ENCODE data around the gene PDE4A.
A peak's percentile ranks its signal among the peaks of the same experiment; 100 is the strongest.
"Not testable (repeated sequence)": the region's sequence is repeated elsewhere in the genome, so short reads cannot be mapped to it uniquely, and the experiment has no call there.

Gene PDE4A

DNA sequence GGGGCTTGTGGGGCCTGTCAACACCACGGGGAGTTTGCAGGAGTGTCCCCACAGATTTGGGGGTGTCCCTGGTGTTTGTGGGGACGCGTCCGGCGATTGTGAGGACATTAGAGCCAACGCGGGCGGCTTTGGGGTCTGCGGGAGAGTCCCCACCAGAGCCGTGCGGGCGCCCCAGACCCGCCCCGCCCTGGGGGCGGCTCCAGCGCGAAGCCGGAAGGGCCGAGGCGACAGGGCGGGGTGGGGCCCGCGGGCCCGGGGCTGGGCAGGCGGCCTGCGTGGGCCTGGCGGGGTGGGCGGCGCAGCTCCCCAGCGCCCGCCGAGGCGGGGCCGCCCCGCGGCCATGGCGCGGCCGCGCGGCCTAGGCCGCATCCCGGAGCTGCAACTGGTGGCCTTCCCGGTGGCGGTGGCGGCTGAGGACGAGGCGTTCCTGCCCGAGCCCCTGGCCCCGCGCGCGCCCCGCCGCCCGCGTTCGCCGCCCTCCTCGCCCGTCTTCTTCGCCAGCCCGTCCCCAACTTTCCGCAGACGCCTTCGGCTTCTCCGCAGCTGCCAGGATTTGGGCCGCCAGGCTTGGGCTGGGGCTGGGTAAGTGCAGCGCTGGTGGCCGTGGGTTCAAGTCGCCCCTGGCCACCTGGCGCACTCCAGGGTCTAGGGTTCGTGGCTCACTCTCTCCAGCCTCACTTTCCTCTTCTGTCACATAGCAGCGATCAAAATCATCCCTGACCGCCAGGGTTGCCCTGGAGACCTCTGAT, 10.3 kb downstream of the PDE4A start:
- no peak for DNase-seq

DNA sequence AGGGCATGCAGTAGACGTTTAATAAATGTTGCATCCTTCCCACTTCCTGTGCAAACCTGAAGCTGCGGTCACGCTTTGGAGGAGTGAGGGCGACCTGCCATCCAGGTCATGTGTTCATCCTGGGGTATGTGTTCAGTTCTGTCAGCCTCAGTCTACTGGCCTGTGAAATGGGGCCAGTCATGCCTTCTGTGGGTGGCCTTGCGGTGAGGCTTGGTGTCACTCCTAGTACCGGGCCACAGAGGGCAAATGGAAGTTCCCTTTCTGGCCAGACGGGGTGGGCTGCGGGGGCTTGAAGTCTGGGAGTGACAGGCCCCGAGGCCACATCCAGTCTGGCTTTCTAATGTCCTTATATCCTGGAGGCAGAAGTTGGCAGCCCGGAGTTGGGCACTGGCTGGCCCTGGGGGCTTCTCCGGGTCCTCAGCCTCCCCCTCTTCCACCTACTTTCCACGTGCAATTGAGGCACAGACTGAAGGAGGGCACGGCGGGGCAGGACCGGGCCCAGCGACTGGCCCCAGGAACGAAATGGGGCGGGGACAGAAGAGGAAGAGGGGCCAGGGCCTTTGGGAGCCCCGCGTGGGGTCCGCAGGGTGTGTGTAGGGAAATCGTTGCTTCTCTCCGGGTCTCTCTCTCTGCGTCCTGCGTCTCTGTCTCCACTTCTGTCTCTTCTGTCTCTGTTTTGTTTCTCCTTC, 11.1 kb downstream of the PDE4A start:
- DNase-seq, result peak in 1 of 2 donors; percentile 37

DNA sequence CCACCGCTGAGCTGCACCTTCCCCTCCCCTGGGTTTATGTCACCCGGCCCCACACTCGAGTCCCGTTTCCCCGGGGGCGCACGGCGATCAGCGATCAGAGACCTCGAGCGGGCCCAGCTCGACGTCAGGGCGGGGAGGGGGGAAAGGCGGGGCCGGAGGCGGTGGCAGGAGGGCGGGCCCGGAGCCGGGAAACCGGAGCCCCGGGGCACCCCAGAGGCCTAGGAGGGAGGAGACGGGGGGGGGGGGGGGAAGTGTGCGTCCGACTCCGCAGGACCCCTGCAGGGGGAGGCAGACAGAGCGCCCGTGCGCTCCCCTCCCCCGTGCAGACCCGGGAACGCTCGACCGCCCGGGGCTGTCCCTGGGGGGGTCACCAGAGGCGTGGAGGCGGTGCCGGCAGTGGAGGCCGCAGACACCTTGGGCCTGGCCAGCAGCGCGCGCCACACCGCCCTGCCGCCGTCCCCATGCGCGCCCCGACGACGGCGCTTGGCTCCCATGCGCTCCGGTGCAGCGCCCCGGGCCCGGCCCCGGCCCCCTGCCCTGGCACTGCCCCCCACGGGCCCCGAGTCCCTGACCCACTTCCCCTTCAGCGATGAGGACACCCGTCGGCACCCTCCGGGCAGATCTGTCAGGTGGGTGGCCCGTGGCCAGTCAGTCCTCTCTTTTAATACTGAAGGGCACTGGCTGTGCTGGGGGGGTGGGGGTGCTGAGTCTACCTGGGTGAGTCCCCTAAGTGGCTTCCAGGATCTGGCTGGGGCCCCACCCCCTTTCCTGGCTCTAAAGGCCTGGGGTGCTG, 11.8 kb downstream of the PDE4A start:
- peak; percentile 61 for DNase-seq

DNA sequence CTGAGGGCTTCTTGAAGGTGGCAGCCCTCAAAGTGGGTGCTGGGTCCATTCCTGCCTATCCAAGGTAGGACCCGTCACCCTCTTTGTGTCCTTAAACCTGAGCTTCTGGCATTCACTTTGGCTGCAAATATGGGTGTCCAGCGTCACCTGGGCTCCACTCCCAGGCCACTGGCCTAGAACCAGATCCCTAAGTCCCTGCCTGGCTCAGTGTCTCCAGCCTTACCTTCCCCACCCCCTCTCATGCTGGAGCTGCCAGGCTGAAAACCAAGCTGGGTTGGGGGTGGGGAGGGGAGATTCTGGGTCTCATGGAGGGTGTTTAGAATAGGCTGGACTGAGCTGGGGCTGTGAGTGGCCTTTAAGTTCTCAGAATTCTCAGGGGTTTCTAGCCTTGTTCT, 12.4 kb downstream of the PDE4A start:
- DNase-seq, result no peak

DNA sequence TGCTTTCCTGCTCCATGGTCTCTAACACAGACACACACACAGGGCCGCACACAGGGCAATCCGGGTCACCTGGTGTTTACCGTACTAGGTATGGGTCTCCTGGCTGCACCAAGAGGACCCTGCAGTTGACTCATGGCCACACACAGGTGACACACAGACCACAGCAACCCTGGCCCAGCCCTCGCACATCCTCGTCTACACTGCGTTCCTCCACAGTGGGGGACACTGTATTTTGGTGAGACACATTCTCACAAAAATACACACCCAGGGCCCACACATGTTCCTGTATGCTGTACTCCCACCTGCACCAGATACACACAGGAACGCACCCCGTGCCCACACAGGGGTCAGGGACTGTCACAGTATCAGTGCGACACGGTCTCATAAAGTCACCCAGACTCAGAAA, 12.8 kb downstream of the PDE4A start:
- DNase-seq, result no peak

DNA sequence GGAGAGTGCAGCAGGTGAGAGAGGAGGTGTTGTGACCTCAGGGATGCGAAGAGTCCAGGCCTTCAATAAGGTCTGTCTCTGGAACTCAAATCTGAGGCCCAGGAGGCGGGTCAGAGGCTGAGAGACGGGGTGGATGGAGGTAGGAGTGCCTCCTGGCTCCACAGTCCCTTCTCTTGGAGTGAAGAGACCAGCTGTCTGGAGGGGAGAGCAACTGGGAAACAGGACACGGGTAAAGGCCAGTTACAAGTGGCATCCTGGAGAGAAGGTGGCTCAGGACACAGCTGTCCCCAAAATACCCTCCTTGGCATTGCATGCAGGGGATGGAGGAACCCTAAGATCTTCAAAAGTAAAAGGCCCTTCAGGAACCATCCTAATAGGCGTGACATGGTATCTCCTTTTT, 19.2 kb downstream of the PDE4A start:
- DNase-seq, result no peak

DNA sequence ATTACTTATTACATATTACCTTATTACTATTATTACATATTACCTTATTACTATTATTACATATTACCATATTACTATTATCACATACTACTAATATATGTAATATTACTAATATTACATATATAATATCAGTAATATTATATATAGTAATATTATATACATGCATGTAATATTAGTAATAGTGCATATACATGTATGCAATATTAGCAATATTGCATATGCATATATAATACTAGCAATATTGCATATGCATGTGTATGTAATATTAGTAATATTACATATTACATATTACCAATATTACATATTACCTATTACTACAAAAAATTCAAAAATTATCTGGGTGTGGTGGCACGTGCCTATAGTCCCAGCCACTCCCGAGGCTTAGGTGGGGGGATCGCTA, 22.4 kb downstream of the PDE4A start:
- no peak for DNase-seq

DNA sequence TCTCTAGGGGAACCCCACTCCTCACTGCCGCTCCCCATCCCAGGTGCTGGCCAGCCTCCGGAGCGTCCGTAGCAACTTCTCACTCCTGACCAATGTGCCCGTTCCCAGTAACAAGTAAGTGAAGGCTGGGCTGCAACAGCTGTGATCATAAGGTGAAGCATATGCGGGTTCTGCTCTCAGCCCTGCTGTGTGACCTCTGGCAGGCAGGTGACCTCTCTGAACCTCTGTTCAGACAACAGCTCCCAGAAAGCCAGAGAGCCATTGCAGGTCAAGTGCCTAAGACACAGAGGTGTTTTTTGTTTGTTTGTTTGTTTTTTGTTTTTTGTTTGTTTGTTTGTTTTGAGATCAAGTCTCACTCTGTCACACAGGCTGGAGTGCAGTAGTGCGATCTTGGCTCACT, 28.7 kb downstream of the PDE4A start:
- no peak for DNase-seq

DNA sequence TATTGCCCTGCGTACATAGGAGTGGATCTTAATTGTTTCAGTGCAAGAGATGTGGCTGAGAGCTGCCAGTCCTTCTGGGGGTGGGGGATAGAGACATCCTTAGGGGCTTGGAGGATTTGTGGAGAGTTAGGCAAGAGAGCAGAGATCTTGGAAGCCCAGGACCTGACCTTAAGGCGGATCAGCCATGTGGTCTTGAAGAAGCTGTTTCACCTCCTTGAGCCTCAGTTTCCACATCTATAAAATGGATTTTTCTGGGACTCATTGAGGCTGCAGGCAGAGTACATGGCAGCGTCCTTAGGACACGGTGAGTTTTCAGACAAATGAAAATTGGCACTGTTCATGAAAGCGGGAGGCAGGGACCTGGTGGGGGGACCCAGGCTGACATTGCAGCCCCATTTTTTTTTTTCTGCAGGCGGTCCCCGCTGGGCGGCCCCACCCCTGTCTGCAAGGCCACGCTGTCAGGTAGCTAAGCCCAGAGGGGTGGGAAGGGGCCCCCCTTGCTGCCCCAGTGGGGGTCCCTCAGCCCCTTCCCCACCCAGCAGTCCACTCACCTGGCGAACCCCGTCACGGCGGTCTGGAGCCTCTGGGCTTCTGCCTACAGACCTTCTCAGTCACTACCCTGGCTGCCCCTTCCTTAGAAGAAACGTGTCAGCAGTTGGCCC, 30.0 kb downstream of the PDE4A start:
- no peak for DNase-seq

DNA sequence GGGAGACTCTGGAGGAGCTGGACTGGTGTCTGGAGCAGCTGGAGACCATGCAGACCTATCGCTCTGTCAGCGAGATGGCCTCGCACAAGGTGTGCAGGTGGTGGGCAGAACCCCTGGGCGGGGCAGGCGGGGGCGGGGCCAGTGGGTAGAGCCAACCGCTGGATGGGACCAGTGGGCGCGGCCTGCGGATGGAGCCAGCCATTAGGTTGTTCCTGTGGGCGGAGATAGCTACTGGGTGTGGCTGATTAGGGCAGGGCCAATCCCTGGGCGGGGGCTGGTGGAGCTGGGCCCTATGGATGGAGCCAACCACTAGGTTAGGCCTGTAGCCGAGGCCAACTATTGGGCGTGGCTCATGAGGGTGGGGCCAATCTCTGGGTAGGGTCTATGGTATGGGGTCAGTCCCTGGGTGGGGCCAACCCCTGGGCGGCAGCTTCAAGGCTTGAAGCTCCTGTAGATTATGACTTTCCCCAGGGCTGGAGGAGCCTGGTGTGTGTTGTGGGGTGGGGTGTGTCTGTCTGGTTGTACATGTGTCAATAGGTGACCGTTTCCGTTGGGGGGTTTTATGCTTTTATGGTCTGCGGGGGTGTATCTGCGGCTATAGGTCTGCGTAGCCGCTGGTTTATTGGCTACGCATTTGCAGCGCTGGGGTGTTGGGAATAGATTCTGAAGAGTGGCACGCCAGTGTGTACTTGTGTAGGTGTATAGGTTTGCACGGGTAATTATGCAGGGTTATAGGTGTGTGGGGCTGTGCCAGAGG, 30.7 kb downstream of the PDE4A start:
- DNase-seq, result no peak

DNA sequence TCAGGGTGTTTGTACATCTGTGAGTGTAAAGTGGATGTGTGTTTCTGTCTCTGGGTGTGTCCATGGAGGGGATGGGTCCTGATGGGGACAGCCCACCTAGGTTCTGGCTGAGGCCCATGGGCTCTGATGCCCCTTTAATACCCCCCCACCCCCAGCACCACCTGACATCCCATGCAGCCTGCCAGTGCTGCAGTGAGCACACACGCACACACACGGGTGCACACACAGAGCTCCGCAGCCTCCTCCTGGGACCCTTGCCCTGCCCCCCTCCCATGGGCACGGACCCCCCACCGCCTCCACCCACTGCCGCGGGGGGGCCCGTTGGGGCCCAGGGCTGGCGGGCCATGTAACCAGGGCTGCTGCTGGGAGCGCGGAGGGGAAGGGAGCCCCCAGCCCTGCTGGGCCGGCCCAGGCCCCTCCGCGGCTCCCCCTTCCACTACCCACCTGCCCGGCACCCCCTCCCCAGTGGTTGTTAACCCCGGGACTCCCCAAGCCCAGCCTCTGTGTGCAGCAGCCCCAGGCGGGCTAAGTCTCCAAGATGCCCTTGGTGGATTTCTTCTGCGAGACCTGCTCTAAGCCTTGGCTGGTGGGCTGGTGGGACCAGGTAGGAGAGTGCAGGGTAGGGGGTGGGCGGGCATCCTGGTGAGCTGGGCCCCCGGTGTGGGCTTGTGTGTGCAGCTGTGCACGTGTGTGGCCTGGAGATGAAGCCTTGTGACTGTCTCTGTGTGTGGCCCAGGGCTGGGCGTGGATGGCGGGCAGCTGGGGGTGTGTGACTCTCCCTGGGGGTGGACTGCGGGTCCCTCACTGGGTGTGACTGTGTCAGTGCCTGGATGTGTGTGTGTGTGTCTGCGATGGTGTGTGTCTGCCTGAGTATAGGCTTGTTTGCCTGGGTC, 32.6 kb downstream of the PDE4A start:
- DNase-seq, result no peak

DNA sequence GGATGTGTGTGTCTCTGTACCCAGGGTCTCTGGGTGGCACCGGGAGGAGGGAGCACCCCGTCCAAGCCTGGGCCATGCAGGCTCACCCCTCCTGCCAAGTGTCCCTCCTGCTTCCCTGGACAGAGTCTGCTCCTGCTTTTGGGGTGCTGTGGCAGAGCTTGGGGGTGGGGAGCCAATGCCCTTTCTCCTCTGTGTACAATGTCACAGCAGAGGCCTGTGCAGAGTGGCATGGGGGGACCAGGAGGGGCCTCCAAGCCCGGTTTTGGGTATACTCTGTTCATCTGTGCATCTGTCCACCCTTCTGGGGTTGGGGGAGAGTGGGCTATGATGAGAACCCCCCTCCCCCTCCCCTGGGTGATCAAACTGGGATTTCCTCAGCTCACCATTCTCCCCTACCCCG, 33.5 kb downstream of the PDE4A start:
- no peak for DNase-seq

DNA sequence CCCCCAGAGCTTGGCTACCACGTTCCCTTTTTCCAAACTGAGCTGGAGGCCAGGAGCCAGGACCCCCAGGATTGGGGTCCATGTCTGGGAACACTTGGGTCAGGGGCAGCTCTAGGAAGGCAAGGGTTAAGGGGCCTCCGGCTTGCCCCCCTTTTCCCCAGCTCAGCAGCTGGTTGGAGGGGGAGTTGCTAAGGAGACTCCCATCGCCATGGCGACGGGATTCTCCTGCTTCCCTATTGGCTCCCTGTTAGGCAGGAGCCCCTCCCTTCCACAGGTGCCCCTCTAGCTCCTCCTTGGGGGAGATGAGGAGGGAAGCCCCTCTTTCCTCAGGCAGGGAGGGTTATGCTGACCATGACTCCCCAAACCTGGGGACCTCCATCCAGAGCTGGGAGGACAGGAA, 33.9 kb downstream of the PDE4A start:
- DNase-seq, result no peak

DNA sequence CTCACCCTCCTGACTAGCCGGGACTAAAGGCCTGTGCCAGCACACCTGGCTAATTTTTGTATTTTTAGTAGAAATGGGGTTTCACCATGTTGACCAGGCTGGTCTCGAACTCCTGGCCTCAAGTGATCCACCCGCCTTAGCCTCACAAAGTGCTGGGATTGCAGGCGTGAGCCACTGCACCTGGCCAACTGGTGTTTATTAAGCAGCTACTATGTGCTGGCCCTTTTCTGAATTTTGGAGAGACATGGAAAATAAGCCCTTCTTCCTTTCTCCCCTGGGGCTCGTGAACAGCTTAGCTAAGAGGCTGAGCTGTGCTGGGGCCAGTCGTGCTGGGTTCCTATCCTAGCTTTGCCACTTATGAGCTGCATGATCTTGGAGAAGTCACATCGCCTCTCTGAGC, 38.4 kb downstream of the PDE4A start:
- DNase-seq, result not testable (repeated sequence)

DNA sequence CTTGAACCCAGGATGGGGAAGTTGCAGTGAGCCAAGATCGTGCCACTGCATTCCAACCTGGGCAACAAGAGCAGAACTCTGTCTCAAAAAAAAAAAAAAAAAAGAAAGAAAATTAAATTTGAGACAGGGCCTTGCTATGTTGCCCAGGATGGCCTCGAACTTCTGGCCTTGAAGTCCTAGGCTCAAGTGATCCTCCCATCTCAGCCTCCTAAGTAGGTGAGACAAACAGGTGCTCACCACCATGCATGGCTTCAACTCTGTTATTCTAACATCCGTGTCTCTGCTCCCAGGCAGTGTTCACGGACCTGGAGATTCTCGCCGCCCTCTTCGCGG, 40.3 kb downstream of the PDE4A start:
- DNase-seq, result no peak

DNA sequence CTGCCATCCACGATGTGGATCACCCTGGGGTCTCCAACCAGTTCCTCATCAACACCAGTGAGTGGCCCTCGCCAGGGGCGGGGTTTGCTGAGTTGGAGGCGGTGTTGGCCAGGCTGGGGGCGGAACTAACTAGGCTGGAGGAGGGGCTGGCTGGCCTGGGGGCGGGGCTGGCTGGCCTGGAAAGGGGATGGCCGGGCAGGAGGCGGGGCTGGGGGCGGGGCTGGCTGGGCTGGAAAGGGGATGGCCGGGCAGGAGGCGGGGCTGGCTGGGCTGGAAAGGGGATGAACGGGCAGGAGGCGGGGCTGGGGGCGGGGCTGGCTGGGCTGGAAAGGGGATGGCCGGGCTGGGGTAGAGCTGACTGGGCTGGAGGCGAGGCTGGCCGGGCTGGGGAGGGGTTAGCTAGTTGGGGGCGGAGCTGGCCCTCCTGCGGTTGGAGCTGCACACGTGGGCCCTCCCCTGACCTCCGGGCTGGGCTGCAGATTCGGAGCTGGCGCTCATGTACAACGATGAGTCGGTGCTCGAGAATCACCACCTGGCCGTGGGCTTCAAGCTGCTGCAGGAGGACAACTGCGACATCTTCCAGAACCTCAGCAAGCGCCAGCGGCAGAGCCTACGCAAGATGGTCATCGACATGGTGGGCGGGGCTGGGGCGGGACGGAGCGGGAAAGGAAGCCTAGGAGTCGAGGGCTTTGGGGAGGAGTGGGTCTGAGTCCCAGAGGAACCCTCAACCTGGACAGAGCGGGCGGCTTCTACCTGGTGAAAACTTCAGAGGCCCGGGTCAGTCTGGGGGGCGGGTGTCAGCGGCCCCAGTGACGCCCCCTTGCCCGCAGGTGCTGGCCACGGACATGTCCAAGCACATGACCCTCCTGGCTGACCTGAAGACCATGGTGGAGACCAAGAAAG, 41.0 kb downstream of the PDE4A start:
- peak; percentile 81 to 82 for DNase-seq

DNA sequence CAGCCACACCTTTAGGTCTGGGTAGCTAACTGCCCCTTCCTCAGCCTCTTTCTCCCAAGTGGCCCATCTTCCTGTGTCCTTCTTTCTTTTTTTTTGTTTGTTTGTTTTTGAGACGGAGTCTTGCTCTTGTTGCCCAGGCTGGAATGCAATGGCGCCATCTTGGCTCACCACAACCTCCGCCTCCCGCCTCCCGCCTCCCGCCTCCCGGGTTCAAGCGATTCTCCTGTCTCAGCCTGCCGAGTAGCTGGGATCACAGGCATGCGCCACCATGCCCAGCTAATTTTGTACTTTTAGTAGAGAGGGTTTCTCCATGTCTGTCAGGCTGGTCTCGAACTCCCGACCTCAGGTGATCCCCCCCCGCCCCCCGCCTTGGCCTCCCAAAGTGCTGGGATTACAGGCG, 41.7 kb downstream of the PDE4A start:
- not testable (repeated sequence) for DNase-seq

DNA sequence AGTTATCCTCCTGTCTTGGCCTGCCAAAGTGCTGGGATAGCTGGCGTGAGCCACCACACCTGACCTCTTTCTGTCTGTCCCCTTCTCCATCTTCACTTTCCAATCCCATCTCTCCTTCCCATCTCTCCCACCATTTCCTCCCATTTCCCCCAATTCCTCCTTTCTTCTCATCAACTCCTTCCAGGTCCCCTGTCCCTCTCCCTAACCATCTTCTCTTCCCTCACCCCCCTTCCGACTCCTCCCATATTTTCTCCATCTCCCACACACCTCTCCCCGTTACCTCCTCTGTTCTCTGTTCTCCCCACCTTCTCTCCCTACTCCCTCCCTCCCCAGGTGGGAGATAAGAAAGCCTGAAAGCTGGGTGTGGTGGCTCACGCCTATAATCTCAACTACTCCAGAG, 42.2 kb downstream of the PDE4A start:
- no peak for DNase-seq

DNA sequence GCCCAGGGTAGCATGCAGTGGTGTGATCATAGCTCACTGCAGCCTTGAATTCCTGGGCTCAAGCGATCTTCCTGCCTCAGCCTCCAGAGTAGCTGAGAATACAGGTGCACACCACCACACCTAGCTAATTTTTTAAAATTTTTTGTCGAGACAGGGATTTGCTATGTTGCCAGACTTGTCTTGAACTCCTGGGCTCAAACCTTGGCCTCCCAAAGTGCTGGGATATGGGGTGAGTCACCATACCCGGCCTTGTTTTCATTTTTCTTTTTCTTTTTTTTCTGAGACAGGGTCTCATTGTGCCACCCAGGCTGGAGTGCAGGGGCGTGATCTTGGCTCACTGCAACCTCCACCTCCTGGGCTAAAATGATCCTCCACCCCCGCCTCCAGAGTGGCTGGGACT, 44.1 kb downstream of the PDE4A start:
- no peak for DNase-seq

DNA sequence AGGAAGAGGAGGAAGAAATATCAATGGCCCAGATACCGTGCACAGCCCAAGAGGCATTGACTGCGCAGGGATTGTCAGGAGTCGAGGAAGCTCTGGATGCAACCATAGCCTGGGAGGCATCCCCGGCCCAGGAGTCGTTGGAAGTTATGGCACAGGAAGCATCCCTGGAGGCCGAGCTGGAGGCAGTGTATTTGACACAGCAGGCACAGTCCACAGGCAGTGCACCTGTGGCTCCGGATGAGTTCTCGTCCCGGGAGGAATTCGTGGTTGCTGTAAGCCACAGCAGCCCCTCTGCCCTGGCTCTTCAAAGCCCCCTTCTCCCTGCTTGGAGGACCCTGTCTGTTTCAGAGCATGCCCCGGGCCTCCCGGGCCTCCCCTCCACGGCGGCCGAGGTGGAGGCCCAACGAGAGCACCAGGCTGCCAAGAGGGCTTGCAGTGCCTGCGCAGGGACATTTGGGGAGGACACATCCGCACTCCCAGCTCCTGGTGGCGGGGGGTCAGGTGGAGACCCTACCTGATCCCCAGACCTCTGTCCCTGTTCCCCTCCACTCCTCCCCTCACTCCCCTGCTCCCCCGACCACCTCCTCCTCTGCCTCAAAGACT, 46.9 kb downstream of the PDE4A start:
- no peak for DNase-seq
